Osteocyte (in vitro differentiated cells): ENCODE data around the gene TRPC5OS. TPM values are rescaled to one million over a fixed set of nuclear protein-coding genes. Genes with fewer than 3 reads are reported as not detected.

ENCODE experiments used
- DNase-seq: peaks from one replicate; pipeline ENCODE4 v3.0.0; 2021; ENCODE audit warnings: mixed read lengths; ENCODE audit not compliant: unreplicated experiment; ENCODE audit errors: extremely low spot score
- H3K27ac Mint-ChIP-seq: one replicate; pipeline ENCODE4 v1.8.0; 2021; ENCODE audit warnings: mild to moderate bottlenecking, mixed read lengths; ENCODE audit not compliant: unreplicated experiment
- H3K27me3 Mint-ChIP-seq: one replicate; pipeline ENCODE4 v1.8.0; 2021; ENCODE audit warnings: mixed read lengths; ENCODE audit not compliant: unreplicated experiment
- H3K36me3 Mint-ChIP-seq: one replicate; pipeline ENCODE4 v1.8.0; 2021; ENCODE audit warnings: mixed read lengths; ENCODE audit not compliant: unreplicated experiment
- H3K4me1 Mint-ChIP-seq: one replicate; pipeline ENCODE4 v1.8.0; 2021; ENCODE audit warnings: mixed read lengths; ENCODE audit not compliant: unreplicated experiment
- H3K4me3 Mint-ChIP-seq: one replicate; pipeline ENCODE4 v1.8.0; 2021; ENCODE audit warnings: mild to moderate bottlenecking, moderate library complexity, mixed read lengths; ENCODE audit not compliant: unreplicated experiment
- H3K9me3 Mint-ChIP-seq: one replicate; pipeline ENCODE4 v1.8.0; 2021; ENCODE audit warnings: mixed read lengths; ENCODE audit not compliant: unreplicated experiment
- long read RNA-seq: library from polyadenylated mRNA; unstranded; transcript quantifications from one replicate; pipeline ENCODE4 v2.0.0, GENCODE V29; 2021
- total RNA-seq: library from RNA; stranded (reverse); gene quantifications from 2 replicates; pipeline ENCODE4 v1.2.1, GENCODE V29; 2021
- TF ChIP-seq, protein P1 (sequence below): fragments of 200-600 bp; sonication (generic); IDR thresholded peaks from 2 replicates; pipeline ENCODE4 v1.5.0; 2021; ENCODE audit warnings: antibody characterized with exemption, mild to moderate bottlenecking, moderate library complexity

TRPC5OS gene
- not detected in 2 replicates for total RNA-seq
- long read RNA-seq = 0 reads

DNA sequence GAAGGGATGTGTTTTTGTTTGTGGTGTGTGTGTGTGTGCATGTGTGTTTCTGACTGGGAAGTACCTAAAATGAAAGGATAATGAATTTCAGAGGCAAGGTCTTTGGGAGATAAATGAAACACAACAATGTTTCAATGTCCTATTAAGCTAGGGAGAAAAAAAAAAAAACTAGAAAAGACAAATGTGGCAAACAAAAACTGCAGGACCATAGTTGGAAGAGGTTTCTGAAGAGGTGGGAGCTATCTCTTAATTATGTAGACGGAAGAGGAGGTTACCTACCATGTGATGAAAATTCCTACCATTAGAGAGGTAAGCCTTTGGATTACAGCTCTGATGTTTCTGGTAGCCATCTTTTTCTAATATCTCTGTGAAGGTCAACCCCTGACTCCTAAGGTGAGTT lies at the start of gene TRPC5OS:
Gene TRPC5OS, plus strand, starts transcription at position 301 of the 400 bp plus-strand sequence. CDS start 25,669 bp downstream, outside the sequence.
- no peaks in the 10 kb centered on the region for H3K4me1 Mint-ChIP-seq

DNA sequence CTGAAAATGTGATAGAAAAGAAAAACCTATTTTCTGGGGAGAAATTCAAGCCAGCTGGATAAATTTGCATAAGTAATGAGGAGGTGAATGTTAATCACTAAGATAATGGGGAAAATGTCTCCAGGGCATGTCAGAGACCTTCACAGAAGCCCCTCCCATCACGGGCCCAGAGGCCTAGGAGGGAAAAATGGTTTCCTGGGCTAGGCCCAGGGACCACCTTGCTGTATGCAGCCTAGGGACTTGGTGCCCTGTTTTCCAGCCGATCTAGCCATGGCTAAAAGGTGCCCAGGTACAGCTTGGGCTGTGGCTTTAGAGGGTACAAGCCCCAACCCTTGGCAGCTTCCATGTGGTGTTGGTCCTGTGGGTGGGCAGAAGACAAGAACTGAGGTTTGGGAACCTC lies 46.6 kb upstream of the TRPC5OS start:
- Mint-ChIP-seq H3K36me3 (no peaks in the 10 kb centered on the region), H3K4me3 (no peak overlapping the region), H3K9me3 (peaks cover 8% of the 10 kb centered on the region), H3K27ac (no peak overlapping the region), H3K27me3 (no peaks in the 10 kb centered on the region), H3K4me1 (no peaks in the 10 kb centered on the region)
- TF ChIP-seq, protein P1, sequence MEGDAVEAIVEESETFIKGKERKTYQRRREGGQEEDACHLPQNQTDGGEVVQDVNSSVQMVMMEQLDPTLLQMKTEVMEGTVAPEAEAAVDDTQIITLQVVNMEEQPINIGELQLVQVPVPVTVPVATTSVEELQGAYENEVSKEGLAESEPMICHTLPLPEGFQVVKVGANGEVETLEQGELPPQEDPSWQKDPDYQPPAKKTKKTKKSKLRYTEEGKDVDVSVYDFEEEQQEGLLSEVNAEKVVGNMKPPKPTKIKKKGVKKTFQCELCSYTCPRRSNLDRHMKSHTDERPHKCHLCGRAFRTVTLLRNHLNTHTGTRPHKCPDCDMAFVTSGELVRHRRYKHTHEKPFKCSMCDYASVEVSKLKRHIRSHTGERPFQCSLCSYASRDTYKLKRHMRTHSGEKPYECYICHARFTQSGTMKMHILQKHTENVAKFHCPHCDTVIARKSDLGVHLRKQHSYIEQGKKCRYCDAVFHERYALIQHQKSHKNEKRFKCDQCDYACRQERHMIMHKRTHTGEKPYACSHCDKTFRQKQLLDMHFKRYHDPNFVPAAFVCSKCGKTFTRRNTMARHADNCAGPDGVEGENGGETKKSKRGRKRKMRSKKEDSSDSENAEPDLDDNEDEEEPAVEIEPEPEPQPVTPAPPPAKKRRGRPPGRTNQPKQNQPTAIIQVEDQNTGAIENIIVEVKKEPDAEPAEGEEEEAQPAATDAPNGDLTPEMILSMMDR = no peak
- DNase-seq = no peak

More for the DNA sequence above, at the start of gene TRPC5OS:
- Mint-ChIP-seq H3K27me3 (peaks cover 7% of the 10 kb centered on the region), H3K9me3 (no peaks in the 10 kb centered on the region), H3K27ac (no peak within 1 kb of the TSS), H3K4me3 (no peak within 1 kb of the TSS), H3K36me3 (no peaks in the 10 kb centered on the region)
- TF ChIP-seq, protein P1 = no peak
- DNase-seq = no peak

DNA sequence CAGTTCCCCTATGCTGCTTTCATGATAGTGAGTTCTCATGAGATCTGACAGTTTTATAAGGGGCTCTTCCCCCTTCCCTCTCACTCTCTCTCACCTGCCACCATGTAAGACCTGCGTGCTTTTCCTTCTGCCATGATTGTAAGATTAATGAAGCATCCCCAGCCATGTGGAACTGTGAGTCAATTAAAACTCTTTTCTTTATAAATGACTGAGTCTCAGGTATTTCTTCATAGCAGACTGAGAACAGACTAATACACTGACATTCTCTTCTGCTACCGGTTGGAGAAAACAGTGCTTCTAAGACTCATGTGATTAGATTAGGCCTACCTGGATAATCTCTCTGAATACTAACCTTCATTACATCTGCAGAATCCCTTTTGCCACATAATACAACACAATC lies 45.4 kb upstream of the TRPC5OS start:
- TF ChIP-seq, protein P1 = no peak
- no peak for DNase-seq
- H3K9me3 Mint-ChIP-seq = peaks cover 8% of the 10 kb centered on the region
- H3K27me3 Mint-ChIP-seq = peaks cover 5% of the 10 kb centered on the region
- no peaks in the 10 kb centered on the region for H3K36me3 Mint-ChIP-seq
- no peaks in the 10 kb centered on the region for H3K4me1 Mint-ChIP-seq
- H3K4me3 Mint-ChIP-seq = no peak overlapping the region
- no peak overlapping the region for H3K27ac Mint-ChIP-seq

DNA sequence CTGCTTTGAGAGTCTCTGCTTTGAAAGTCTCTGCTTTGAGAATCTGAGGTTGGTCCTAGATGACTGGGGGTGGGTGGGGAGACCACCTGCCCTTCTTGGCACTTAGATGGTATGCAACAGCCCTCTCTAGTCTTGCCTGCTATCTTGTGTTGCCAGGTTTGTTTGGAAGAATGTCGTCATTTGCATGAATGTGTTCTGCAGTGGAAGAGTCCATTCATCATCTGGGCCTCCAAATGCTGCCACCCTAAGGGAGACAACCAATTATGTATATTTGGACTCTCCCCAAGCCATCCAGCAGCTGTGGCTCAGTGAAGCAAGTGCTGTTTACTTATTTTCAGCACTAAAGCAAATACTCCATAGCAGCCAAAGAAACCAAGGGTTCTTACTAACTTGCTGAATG lies 44.6 kb upstream of the TRPC5OS start:
- Mint-ChIP-seq H3K4me3 (no peak overlapping the region), H3K9me3 (peaks cover 8% of the 10 kb centered on the region), H3K27ac (no peak overlapping the region), H3K36me3 (no peaks in the 10 kb centered on the region), H3K4me1 (no peaks in the 10 kb centered on the region), H3K27me3 (peaks cover 5% of the 10 kb centered on the region)
- TF ChIP-seq, protein P1 = no peak
- DNase-seq = no peak

DNA sequence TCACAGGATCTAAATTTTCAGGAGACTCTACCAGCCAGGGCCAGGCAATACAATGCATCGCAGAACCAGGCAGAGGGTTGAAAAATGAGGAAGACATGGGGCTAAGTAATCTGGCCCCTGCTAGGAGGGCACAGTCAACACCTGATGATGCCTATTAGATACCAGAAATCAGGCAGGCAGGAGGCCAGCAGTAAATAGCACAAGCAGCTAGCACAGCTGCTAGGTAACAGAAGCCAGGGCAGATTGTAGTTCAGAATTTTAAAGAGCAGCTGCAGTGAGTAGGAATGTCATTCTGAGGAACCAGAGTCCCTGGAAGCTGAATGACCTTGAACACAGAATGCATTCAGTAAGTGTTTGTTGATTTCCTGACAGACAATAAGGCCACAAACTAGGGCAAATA lies 38.8 kb upstream of the TRPC5OS start:
- DNase-seq = no peak
- TF ChIP-seq, protein P1 = no peak
- peaks cover 3% of the 10 kb centered on the region for H3K9me3 Mint-ChIP-seq
- no peaks in the 10 kb centered on the region for H3K4me1 Mint-ChIP-seq
- peaks cover 5% of the 10 kb centered on the region for H3K27me3 Mint-ChIP-seq
- no peak overlapping the region for H3K27ac Mint-ChIP-seq
- no peaks in the 10 kb centered on the region for H3K36me3 Mint-ChIP-seq
- no peak overlapping the region for H3K4me3 Mint-ChIP-seq
